Neural progenitor cell (in vitro differentiated cells): ENCODE measurements around the gene CRELD1.

ENCODE experiments used
- EZH2 ChIP-seq: fragments of 200-600 bp; sonication (generic); IDR thresholded peaks from 2 replicates; pipeline ENCODE4 v1.6.1; 2017; ENCODE audit warnings: antibody characterized with exemption, mild to moderate bottlenecking, moderate library complexity
- TF ChIP-seq, protein P1 (sequence below): fragments of 200-600 bp; sonication (generic); IDR thresholded peaks from 2 replicates; pipeline ENCODE4 v1.5.1; 2017; ENCODE audit warnings: antibody characterized with exemption, mild to moderate bottlenecking

DNA sequence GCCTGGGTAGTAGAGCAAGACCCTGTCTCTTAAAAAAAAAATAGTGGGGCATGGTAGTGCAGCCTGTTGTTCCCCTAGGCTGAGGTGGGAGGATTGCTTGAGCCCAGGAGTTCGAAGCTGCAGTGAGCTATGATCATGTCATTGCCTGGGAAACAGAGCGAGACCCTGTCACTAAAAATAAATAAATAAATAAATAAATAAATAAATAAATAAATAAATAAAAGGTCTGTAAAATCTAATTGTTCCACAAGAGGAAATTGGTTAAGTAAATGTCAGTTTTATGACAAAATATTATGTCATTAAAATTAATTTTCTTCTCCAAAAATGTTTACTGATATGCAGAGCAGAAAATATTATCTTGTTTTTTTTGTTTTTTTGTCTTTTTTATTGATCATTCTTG lies 5.3 kb downstream of the CRELD1 start:
- TF ChIP-seq, protein P1, sequence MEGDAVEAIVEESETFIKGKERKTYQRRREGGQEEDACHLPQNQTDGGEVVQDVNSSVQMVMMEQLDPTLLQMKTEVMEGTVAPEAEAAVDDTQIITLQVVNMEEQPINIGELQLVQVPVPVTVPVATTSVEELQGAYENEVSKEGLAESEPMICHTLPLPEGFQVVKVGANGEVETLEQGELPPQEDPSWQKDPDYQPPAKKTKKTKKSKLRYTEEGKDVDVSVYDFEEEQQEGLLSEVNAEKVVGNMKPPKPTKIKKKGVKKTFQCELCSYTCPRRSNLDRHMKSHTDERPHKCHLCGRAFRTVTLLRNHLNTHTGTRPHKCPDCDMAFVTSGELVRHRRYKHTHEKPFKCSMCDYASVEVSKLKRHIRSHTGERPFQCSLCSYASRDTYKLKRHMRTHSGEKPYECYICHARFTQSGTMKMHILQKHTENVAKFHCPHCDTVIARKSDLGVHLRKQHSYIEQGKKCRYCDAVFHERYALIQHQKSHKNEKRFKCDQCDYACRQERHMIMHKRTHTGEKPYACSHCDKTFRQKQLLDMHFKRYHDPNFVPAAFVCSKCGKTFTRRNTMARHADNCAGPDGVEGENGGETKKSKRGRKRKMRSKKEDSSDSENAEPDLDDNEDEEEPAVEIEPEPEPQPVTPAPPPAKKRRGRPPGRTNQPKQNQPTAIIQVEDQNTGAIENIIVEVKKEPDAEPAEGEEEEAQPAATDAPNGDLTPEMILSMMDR = no peak
- TF ChIP-seq EZH2 = no peak
